ENCODE results near the gene FERMT2.
A peak's percentile ranks its signal among the peaks of the same experiment; 100 is the strongest.

Gene FERMT2

DNA sequence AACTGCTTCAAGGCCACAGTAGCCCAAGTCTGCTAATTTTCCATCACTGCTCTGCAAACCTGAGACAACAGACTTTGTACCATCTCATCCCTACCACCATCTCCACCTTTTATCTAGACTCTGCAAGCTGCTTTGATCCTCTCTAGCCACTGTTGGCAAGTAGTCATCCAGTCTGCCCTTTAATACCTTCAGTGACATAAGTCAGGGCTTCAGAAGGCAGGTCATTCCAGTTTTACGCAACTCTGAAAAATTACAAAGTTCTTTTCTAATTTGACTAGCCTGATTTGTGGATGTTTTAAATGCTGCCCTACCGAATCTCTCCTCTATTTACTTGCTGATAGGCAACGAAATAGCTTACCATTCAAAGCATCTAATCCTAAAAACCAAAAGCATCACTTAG is 2.8 kb downstream of the FERMT2 start:
- H3K4me2 ChIP-seq (ENCODE audit: low read depth, low read length, poor library complexity, severe bottlenecking): peak overlapping the region; percentile 82
- no peaks in the 10 kb centered on the region for H3K9me3 ChIP-seq (ENCODE audit: insufficient read depth, low read depth, low read length)
- H3K36me3 ChIP-seq (ENCODE audit: insufficient read depth, low read length): no peaks in the 10 kb centered on the region
- H3K27me3 ChIP-seq (ENCODE audit: insufficient read depth, low read length, poor library complexity, severe bottlenecking): no peaks in the 10 kb centered on the region
- TF ChIP-seq, protein P1, sequence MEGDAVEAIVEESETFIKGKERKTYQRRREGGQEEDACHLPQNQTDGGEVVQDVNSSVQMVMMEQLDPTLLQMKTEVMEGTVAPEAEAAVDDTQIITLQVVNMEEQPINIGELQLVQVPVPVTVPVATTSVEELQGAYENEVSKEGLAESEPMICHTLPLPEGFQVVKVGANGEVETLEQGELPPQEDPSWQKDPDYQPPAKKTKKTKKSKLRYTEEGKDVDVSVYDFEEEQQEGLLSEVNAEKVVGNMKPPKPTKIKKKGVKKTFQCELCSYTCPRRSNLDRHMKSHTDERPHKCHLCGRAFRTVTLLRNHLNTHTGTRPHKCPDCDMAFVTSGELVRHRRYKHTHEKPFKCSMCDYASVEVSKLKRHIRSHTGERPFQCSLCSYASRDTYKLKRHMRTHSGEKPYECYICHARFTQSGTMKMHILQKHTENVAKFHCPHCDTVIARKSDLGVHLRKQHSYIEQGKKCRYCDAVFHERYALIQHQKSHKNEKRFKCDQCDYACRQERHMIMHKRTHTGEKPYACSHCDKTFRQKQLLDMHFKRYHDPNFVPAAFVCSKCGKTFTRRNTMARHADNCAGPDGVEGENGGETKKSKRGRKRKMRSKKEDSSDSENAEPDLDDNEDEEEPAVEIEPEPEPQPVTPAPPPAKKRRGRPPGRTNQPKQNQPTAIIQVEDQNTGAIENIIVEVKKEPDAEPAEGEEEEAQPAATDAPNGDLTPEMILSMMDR (conservative IDR thresholded peaks at IDR 0.05; ENCODE audit: low read length): no peak
- TF ChIP-seq EZH2phosphoT487 (IDR thresholded peaks at IDR 0.05; ENCODE audit: borderline replicate concordance): no peak
- peaks cover 27% of the 10 kb centered on the region for H3K4me1 ChIP-seq (ENCODE audit: insufficient read depth, low read length, poor library complexity, severe bottlenecking)
- H3F3A ChIP-seq (ENCODE audit: low read depth): no peaks in the 10 kb centered on the region
- no peaks in the 10 kb centered on the region for H3K9me2 ChIP-seq (replicated peaks; ENCODE audit: low read depth, low read length)
- no peaks in the 10 kb centered on the region for H4K20me1 ChIP-seq (ENCODE audit: insufficient read depth, low read length, poor library complexity, severe bottlenecking)
- no peak overlapping the region for H3K9ac ChIP-seq (ENCODE audit: low read depth, low read length, poor library complexity, severe bottlenecking)
- peaks cover 10% of the 10 kb centered on the region; the same call in 1 of the 2 replicates for H3K79me2 ChIP-seq (ENCODE audit: insufficient read depth, low read length)
- H2AFZ ChIP-seq (ENCODE audit: low read length): no peak overlapping the region
- H3K4me3 ChIP-seq (ENCODE audit: low read length, poor library complexity, severe bottlenecking): peak overlapping the region; percentile 11

DNA sequence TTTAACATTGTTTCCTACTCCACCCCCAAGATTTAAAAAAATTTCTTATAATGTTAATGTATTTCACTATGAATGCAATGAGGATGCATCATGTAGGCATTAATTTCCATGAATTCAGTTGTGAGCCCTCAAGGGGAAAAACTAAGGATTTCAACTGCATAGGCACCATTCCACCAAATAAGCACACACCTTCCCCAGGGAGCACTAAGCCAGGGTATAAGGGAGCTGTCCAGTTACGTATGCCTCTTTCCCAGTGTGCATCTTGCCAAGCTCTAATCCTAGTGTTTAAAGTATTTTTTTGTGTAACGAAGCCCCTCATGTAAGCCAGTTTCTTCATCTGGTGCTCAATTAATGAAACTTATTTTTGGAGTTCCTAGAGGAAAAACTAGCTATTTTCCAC is 6.6 kb downstream of the FERMT2 start:
- H3K36me3 ChIP-seq (ENCODE audit: insufficient read depth, low read length): no peaks in the 10 kb centered on the region
- no peaks in the 10 kb centered on the region for H3K27me3 ChIP-seq (ENCODE audit: insufficient read depth, low read length, poor library complexity, severe bottlenecking)
- no peaks in the 10 kb centered on the region for H3F3A ChIP-seq (ENCODE audit: low read depth)
- no peak overlapping the region for H3K4me2 ChIP-seq (ENCODE audit: low read depth, low read length, poor library complexity, severe bottlenecking)
- no peak overlapping the region for H3K4me3 ChIP-seq (ENCODE audit: low read length, poor library complexity, severe bottlenecking)
- H3K9me3 ChIP-seq (ENCODE audit: insufficient read depth, low read depth, low read length): no peaks in the 10 kb centered on the region
- peaks cover 5% of the 10 kb centered on the region; the same call in 1 of the 2 replicates for H3K79me2 ChIP-seq (ENCODE audit: insufficient read depth, low read length)
- H4K20me1 ChIP-seq (ENCODE audit: insufficient read depth, low read length, poor library complexity, severe bottlenecking): no peaks in the 10 kb centered on the region
- no peak overlapping the region for H2AFZ ChIP-seq (ENCODE audit: low read length)
- TF ChIP-seq EZH2phosphoT487 (IDR thresholded peaks at IDR 0.05; ENCODE audit: borderline replicate concordance): no peak
- H3K9me2 ChIP-seq (replicated peaks; ENCODE audit: low read depth, low read length): no peaks in the 10 kb centered on the region
- no peak overlapping the region for H3K9ac ChIP-seq (ENCODE audit: low read depth, low read length, poor library complexity, severe bottlenecking)
- H3K4me1 ChIP-seq (ENCODE audit: insufficient read depth, low read length, poor library complexity, severe bottlenecking): peaks cover 15% of the 10 kb centered on the region

DNA sequence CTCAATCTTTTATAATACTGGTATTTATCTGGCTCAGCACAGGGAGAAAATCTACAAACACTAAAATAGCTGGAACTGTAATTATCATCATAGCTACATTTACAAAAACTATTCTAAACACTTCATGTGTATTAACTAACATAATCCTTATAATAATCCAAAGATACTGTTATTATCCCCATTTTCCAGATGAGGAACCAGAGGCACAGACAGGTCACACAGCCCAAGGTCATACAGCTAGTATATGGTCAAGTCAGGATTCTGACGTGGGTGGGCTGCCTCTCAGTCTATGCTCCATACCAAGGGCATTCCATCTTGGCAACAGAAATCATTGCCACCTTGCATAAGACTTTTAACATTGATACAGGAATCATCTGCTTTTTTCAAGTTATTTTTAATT is 11.4 kb downstream of the FERMT2 start:
- no peaks in the 10 kb centered on the region for H3K9me3 ChIP-seq (ENCODE audit: insufficient read depth, low read depth, low read length)
- H4K20me1 ChIP-seq (ENCODE audit: insufficient read depth, low read length, poor library complexity, severe bottlenecking): no peaks in the 10 kb centered on the region
- H3K4me2 ChIP-seq (ENCODE audit: low read depth, low read length, poor library complexity, severe bottlenecking): no peak overlapping the region
- H3K9ac ChIP-seq (ENCODE audit: low read depth, low read length, poor library complexity, severe bottlenecking): no peak overlapping the region
- H2AFZ ChIP-seq (ENCODE audit: low read length): no peak overlapping the region
- H3K4me1 ChIP-seq (ENCODE audit: insufficient read depth, low read length, poor library complexity, severe bottlenecking): peaks cover 2% of the 10 kb centered on the region
- TF ChIP-seq, protein P1 (conservative IDR thresholded peaks at IDR 0.05; ENCODE audit: low read length): no peak
- no peak for TF ChIP-seq EZH2phosphoT487 (IDR thresholded peaks at IDR 0.05; ENCODE audit: borderline replicate concordance)
- H3F3A ChIP-seq (ENCODE audit: low read depth): no peaks in the 10 kb centered on the region
- H3K36me3 ChIP-seq (ENCODE audit: insufficient read depth, low read length): no peaks in the 10 kb centered on the region
- no peaks in the 10 kb centered on the region for H3K9me2 ChIP-seq (replicated peaks; ENCODE audit: low read depth, low read length)
- no peaks in the 10 kb centered on the region for H3K27me3 ChIP-seq (ENCODE audit: insufficient read depth, low read length, poor library complexity, severe bottlenecking)
- H3K79me2 ChIP-seq (ENCODE audit: insufficient read depth, low read length): no peaks in the 10 kb centered on the region
- H3K4me3 ChIP-seq (ENCODE audit: low read length, poor library complexity, severe bottlenecking): no peak overlapping the region

DNA sequence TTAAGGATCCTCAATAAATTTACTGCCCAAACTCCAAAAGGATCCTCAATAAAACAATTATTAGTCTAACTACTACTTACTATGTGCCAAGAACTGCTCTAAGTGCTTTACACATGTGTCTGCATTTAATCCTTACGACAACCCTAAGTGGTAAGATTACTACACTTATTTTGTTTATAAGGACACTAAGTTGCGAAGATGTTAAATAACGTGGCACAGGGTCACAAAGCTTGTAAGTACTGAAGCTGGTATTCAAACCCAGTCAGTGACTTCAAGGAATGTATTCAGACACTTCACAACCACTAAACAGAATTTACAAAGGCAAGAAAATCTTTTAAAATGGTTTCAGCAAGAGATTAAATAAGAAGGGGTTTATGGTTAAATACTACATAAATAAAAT is 13.0 kb downstream of the FERMT2 start:
- Histone ChIP-seq H3K79me2 (ENCODE audit: insufficient read depth, low read length) (no peaks in the 10 kb centered on the region), H3F3A (ENCODE audit: low read depth) (no peaks in the 10 kb centered on the region), H4K20me1 (ENCODE audit: insufficient read depth, low read length, poor library complexity, severe bottlenecking) (no peaks in the 10 kb centered on the region), H3K9me3 (ENCODE audit: insufficient read depth, low read depth, low read length) (no peaks in the 10 kb centered on the region), H3K9ac (ENCODE audit: low read depth, low read length, poor library complexity, severe bottlenecking) (no peak overlapping the region), H3K9me2 (replicated peaks; ENCODE audit: low read depth, low read length) (no peaks in the 10 kb centered on the region), H3K4me1 (ENCODE audit: insufficient read depth, low read length, poor library complexity, severe bottlenecking) (peaks cover 5% of the 10 kb centered on the region), H3K4me2 (ENCODE audit: low read depth, low read length, poor library complexity, severe bottlenecking) (no peak overlapping the region), H2AFZ (ENCODE audit: low read length) (no peak overlapping the region), H3K27me3 (ENCODE audit: insufficient read depth, low read length, poor library complexity, severe bottlenecking) (no peaks in the 10 kb centered on the region), H3K4me3 (ENCODE audit: low read length, poor library complexity, severe bottlenecking) (no peak overlapping the region), H3K36me3 (ENCODE audit: insufficient read depth, low read length) (no peaks in the 10 kb centered on the region)
- TF ChIP-seq, protein P1 (conservative IDR thresholded peaks at IDR 0.05; ENCODE audit: low read length): no peak
